Upper lobe of right lung (tissue), 1 donor: ENCODE data around the gene FMR1NB. TPM values are rescaled to one million over a fixed set of nuclear protein-coding genes. Genes with fewer than 3 reads are reported as not detected.

Experiments
- ATAC-seq: fragments of 200-7000 bp; cut with Tn5 transposase; one replicate; pipeline ENCODE4 v1.9.1; 2020; ENCODE audit warnings: mild to moderate bottlenecking, moderate library complexity
- DNase-seq: peaks from one replicate; pipeline ENCODE4 v3.0.0-alpha.2; 2020
- H3K27ac ChIP-seq: fragments of 200-600 bp; one replicate; pipeline ENCODE4 v1.8.0; 2022
- H3K27me3 ChIP-seq: fragments of 200-600 bp; one replicate; pipeline ENCODE4 v1.8.0; 2022; ENCODE audit warnings: mild to moderate bottlenecking
- H3K36me3 ChIP-seq: fragments of 200-600 bp; one replicate; pipeline ENCODE4 v1.8.0; 2022
- H3K4me1 ChIP-seq: fragments of 200-600 bp; one replicate; pipeline ENCODE4 v1.8.0; 2022
- H3K4me3 ChIP-seq: fragments of 200-600 bp; one replicate; pipeline ENCODE4 v1.8.0; 2022; ENCODE audit warnings: mild to moderate bottlenecking
- H3K9me3 ChIP-seq: fragments of 200-600 bp; one replicate; pipeline ENCODE4 v1.8.0; 2022
- CTCF ChIP-seq: fragments of 200-600 bp; IDR thresholded peaks from one replicate; pipeline ENCODE4 v1.8.0; 2022; ENCODE audit warnings: antibody characterized with exemption
- intact Hi-C: fragments of 100-400 bp; cut with DNase I; formaldehyde crosslinking; loops from one replicate; pipeline ENCODE4 v1.11.0; 2022
- total RNA-seq: library from RNA; stranded (reverse); fragmentation: NEBNext Ultra II Directional; extraction: Animal tissue kit (Norgen Biotek cat#: 25700); gene quantifications from one replicate; pipeline ENCODE4 v1.2.1, GENCODE V29; 2021
- donor health status: DM: no; HTN: yes; CAD: no; lungs with severe emphysema.

FMR1NB gene
- total RNA-seq, 1 donor from 2014 or later: not detected

- Histone ChIP-seq H3K27me3 (no peaks in the 10 kb centered on the region), H3K27ac (no peak overlapping the region), H3K4me3 (no peak overlapping the region), H3K36me3 (no peaks in the 10 kb centered on the region), H3K4me1 (no peaks in the 10 kb centered on the region), H3K9me3 (no peaks in the 10 kb centered on the region)
- DNase-seq (no peak), ATAC-seq (no peak)
- intact Hi-C loops: no loop called here
- no peak for TF ChIP-seq CTCF
These were observed 2.2 kb upstream of the FMR1NB start for GRCh38 chrX:147978931-147979330.

GRCh38 chrX:148020329-148020728, 39.2 kb downstream of the FMR1NB start:
- intact Hi-C loops: no loop called here
- Histone ChIP-seq H3K36me3 (no peaks in the 10 kb centered on the region), H3K4me3 (no peak overlapping the region), H3K9me3 (no peaks in the 10 kb centered on the region), H3K4me1 (no peaks in the 10 kb centered on the region), H3K27ac (no peak overlapping the region), H3K27me3 (no peaks in the 10 kb centered on the region)
- ATAC-seq: no peak
- no peak for DNase-seq
- no peak for TF ChIP-seq CTCF

- intact Hi-C loops: no loop called here
These were observed 43.5 kb downstream of the FMR1NB start for GRCh38 chrX:148024425-148025148.

GRCh38 chrX:148035380-148035779, 54.2 kb downstream of the FMR1NB start:
- no peak overlapping the region for H3K27ac ChIP-seq
- TF ChIP-seq CTCF: no peak
- H3K9me3 ChIP-seq: no peaks in the 10 kb centered on the region
- no peak overlapping the region for H3K4me3 ChIP-seq
- no peaks in the 10 kb centered on the region for H3K4me1 ChIP-seq
- no peaks in the 10 kb centered on the region for H3K27me3 ChIP-seq
- intact Hi-C loops: no loop called here
- H3K36me3 ChIP-seq: no peaks in the 10 kb centered on the region
- no peak for ATAC-seq
- DNase-seq: no peak

More at GRCh38 chrX:148024425-148025148, 43.5 kb downstream of the FMR1NB start:
- no peaks in the 10 kb centered on the region for H3K36me3 ChIP-seq
- no peak for DNase-seq
- H3K4me1 ChIP-seq: no peaks in the 10 kb centered on the region
- H3K27me3 ChIP-seq: no peaks in the 10 kb centered on the region
- no peaks in the 10 kb centered on the region for H3K9me3 ChIP-seq
- no peak overlapping the region for H3K27ac ChIP-seq
- H3K4me3 ChIP-seq: no peak overlapping the region
- no peak for ATAC-seq
- TF ChIP-seq CTCF: no peak

- H3K27ac ChIP-seq: no peak overlapping the region
These were observed 55.9 kb downstream of the FMR1NB start for GRCh38 chrX:148037020-148037419.

More at GRCh38 chrX:148037020-148037419, 55.9 kb downstream of the FMR1NB start:
- Histone ChIP-seq H3K36me3 (no peaks in the 10 kb centered on the region), H3K27me3 (no peaks in the 10 kb centered on the region), H3K4me1 (no peaks in the 10 kb centered on the region), H3K4me3 (no peak overlapping the region), H3K9me3 (no peaks in the 10 kb centered on the region)
- intact Hi-C loops: no loop called here
- no peak for TF ChIP-seq CTCF
- DNase-seq (no peak), ATAC-seq (no peak)
